HL-60 (cell line): ENCODE measurements around the gene NKX6-2.

Experiments used
- GABPA ChIP-seq: IDR thresholded peaks from 2 replicates; pipeline ENCODE4 v1.6.1; 2012; ENCODE audit warnings: low read depth
- POLR2AphosphoS5 ChIP-seq: IDR thresholded peaks from 2 replicates; pipeline ENCODE4 v1.6.1; 2012; ENCODE audit warnings: low read depth
- REST ChIP-seq: IDR thresholded peaks from 2 replicates; pipeline ENCODE4 v1.6.1; 2012; ENCODE audit warnings: low read depth; ENCODE audit not compliant: insufficient replicate concordance
- SPI1 ChIP-seq: IDR thresholded peaks from 2 replicates; pipeline ENCODE4 v1.6.1; 2012; ENCODE audit warnings: low read depth, mild to moderate bottlenecking, borderline replicate concordance
- TF ChIP-seq, protein P1 (sequence below): IDR thresholded peaks from one replicate; pipeline ENCODE4 v1.5.1; 2011; ENCODE audit warnings: low read length, control low read depth, inconsistent platforms; ENCODE audit not compliant: insufficient read depth

GRCh38 chr10:132765435-132765834 lies 20.5 kb downstream of the NKX6-2 start:
- TF ChIP-seq, protein P1, sequence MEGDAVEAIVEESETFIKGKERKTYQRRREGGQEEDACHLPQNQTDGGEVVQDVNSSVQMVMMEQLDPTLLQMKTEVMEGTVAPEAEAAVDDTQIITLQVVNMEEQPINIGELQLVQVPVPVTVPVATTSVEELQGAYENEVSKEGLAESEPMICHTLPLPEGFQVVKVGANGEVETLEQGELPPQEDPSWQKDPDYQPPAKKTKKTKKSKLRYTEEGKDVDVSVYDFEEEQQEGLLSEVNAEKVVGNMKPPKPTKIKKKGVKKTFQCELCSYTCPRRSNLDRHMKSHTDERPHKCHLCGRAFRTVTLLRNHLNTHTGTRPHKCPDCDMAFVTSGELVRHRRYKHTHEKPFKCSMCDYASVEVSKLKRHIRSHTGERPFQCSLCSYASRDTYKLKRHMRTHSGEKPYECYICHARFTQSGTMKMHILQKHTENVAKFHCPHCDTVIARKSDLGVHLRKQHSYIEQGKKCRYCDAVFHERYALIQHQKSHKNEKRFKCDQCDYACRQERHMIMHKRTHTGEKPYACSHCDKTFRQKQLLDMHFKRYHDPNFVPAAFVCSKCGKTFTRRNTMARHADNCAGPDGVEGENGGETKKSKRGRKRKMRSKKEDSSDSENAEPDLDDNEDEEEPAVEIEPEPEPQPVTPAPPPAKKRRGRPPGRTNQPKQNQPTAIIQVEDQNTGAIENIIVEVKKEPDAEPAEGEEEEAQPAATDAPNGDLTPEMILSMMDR = no peak
- no peak for TF ChIP-seq REST
- no peak for TF ChIP-seq GABPA
- no peak for TF ChIP-seq POLR2AphosphoS5
- no peak for TF ChIP-seq SPI1
